ENCODE measurements around the gene RGSL1.

GRCh38 chr1:182563095-182563494, 113.1 kb downstream of the RGSL1 start:
- TF ChIP-seq BACH2 (CRISPR knock-in tag; IDR thresholded peaks at IDR 0.05; ENCODE audit: borderline replicate concordance), result no peak
- TF ChIP-seq ZNF565 (CRISPR knock-in tag; conservative IDR thresholded peaks at IDR 0.05; ENCODE audit: low read depth), result no peak
- TF ChIP-seq TSHZ2 (CRISPR knock-in tag; IDR thresholded peaks at IDR 0.05), result no peak
- TF ChIP-seq CREB5 (CRISPR knock-in tag; IDR thresholded peaks at IDR 0.05; ENCODE audit: low read depth), result no peak

Measured in SK-N-SH treated with all-trans-retinoic acid at 6 μM for 48 hours (cell line).